Hepatic stellate cell (primary cell): ENCODE results near the gene GJB6.
A peak's percentile ranks its signal among the peaks of the same experiment; 100 is the strongest.

ENCODE experiments used
- DNase-seq: peaks from one replicate; pipeline ENCODE4 v3.0.0; 2011; ENCODE audit warnings: low spot score

Gene GJB6

GRCh38 chr13:20227288-20227687, 4.8 kb downstream of the GJB6 start:
- no peak for DNase-seq

GRCh38 chr13:20222553-20222952, 9.6 kb downstream of the GJB6 start:
- no peak for DNase-seq

- DNase-seq: no peak
Observed at GRCh38 chr13:20221772-20222171, 10.3 kb downstream of the GJB6 start.

GRCh38 chr13:20219577-20219976, 12.5 kb downstream of the GJB6 start:
- DNase-seq: no peak

GRCh38 chr13:20217168-20217567, 15.0 kb downstream of the GJB6 start:
- DNase-seq: no peak

- DNase-seq: no peak
Observed at GRCh38 chr13:20209948-20210347, 22.2 kb downstream of the GJB6 start.

GRCh38 chr13:20206698-20207235, 25.4 kb downstream of the GJB6 start:
- DNase-seq: no peak

GRCh38 chr13:20206065-20206697, 25.9 kb downstream of the GJB6 start:
- DNase-seq: no peak

GRCh38 chr13:20198781-20199180, 33.3 kb downstream of the GJB6 start:
- DNase-seq: no peak

GRCh38 chr13:20197361-20197834, 34.7 kb downstream of the GJB6 start:
- peak; percentile 38 for DNase-seq

GRCh38 chr13:20195801-20196200, 36.3 kb downstream of the GJB6 start:
- no peak for DNase-seq

GRCh38 chr13:20193907-20194631, 38.0 kb downstream of the GJB6 start:
- no peak for DNase-seq

GRCh38 chr13:20193162-20193906, 38.8 kb downstream of the GJB6 start:
- DNase-seq: no peak

GRCh38 chr13:20192836-20193161, 39.3 kb downstream of the GJB6 start, which contains the start of gene GJB2:
Gene GJB2, minus strand, starts transcription at chr13:20192938. Its CDS starts 3,357 bp downstream, at chr13:20189581.
- DNase-seq: no peak

- peak; percentile 17 for DNase-seq
Observed at GRCh38 chr13:20192158-20192835, 39.8 kb downstream of the GJB6 start.

- no peak for DNase-seq
Observed at GRCh38 chr13:20191311-20192157, 40.6 kb downstream of the GJB6 start.

- DNase-seq: no peak
Observed at GRCh38 chr13:20190481-20191310, 41.4 kb downstream of the GJB6 start.

GRCh38 chr13:20190076-20190475, 42.0 kb downstream of the GJB6 start:
- no peak for DNase-seq

GRCh38 chr13:20188667-20189553, 43.2 kb downstream of the GJB6 start:
- no peak for DNase-seq
